IMR-90 (cell line): ENCODE results near the gene NELFE. TPM values are rescaled to one million over a fixed set of nuclear protein-coding genes. Genes with fewer than 3 reads are reported as not detected.
A peak's percentile ranks its signal among the peaks of the same experiment; 100 is the strongest.

Experiments
- ATAC-seq: fragments of 200-7000 bp; cut with Tn5 transposase; 2 replicates; pipeline ENCODE4 v1.9.1; 2020; ENCODE audit warnings: low read depth, mild to moderate bottlenecking, moderate library complexity
- BruUV-seq: library from RNA; stranded (reverse); fragments of 400-500 nt; replicated peaks from 2 replicates; lab custom pipeline; 2021; lab: Mats Ljungman, UMichigan
- CTCF ChIA-PET: fragments of 300-600 bp; formaldehyde crosslinking; extraction: SDS; loops from one replicate; lab custom pipeline; 2021; ENCODE audit warnings: antibody characterized with exemption; lab: Yijun Ruan, JAX
- POLR2A ChIA-PET: fragments of 300-600 bp; sonication (Branson Sonifier 250); formaldehyde crosslinking; loops from one replicate; lab custom pipeline; 2022; ENCODE audit warnings: antibody characterized with exemption; ENCODE audit not compliant: unreplicated experiment; lab: Charles Lee
- DNase-seq: peaks from one replicate; pipeline ENCODE4 v3.0.0; 2013
- H2AFZ ChIP-seq: replicated peaks from 2 replicates; pipeline ENCODE3; 2013; ENCODE audit warnings: low read length, mild to moderate bottlenecking; ENCODE audit not compliant: poor library complexity
- H2AK5ac ChIP-seq: 2 replicates; pipeline ENCODE4 v1.6.1; 2013; ENCODE audit warnings: low read depth, low read length, inconsistent platforms
- H2AK9ac ChIP-seq: replicated peaks from 2 replicates; pipeline ENCODE3; 2013; ENCODE audit warnings: mild to moderate bottlenecking, low read depth, low read length, moderate library complexity; ENCODE audit not compliant: poor library complexity
- H2BK120ac ChIP-seq: 2 replicates; pipeline ENCODE4 v1.6.1; 2013; ENCODE audit warnings: low read depth, low read length, inconsistent platforms
- H2BK15ac ChIP-seq: 3 replicates; pipeline ENCODE4 v1.6.1; 2013; ENCODE audit warnings: low read depth, low read length, inconsistent platforms
- H2BK20ac ChIP-seq: 2 replicates; pipeline ENCODE4 v1.6.1; 2013; ENCODE audit warnings: low read depth, mild to moderate bottlenecking, inconsistent platforms, low read length, moderate library complexity
- H2BK5ac ChIP-seq: 2 replicates; pipeline ENCODE4 v1.6.1; 2013; ENCODE audit warnings: mild to moderate bottlenecking, low read depth, low read length, inconsistent platforms; ENCODE audit not compliant: poor library complexity, severe bottlenecking
- H3K14ac ChIP-seq: replicated peaks from 2 replicates; pipeline ENCODE4 v1.6.1; 2013; ENCODE audit warnings: low read depth, low read length, inconsistent platforms
- H3K18ac ChIP-seq: 2 replicates; pipeline ENCODE4 v1.6.1; 2013; ENCODE audit warnings: low read depth, low read length, control low read depth
- H3K23ac ChIP-seq: 2 replicates; pipeline ENCODE4 v1.6.1; 2013; ENCODE audit warnings: low read depth, low read length, inconsistent platforms
- H3K27ac ChIP-seq: 2 replicates; pipeline ENCODE4 v1.5.1; 2013; ENCODE audit warnings: mild to moderate bottlenecking, control low read depth, low read length; ENCODE audit not compliant: insufficient read depth
- H3K27me3 ChIP-seq: 2 replicates; pipeline ENCODE4 v1.6.1; 2013; ENCODE audit warnings: low read length; ENCODE audit not compliant: control insufficient read depth, insufficient read depth
- H3K36me3 ChIP-seq: 2 replicates; pipeline ENCODE4 v1.6.1; 2013; ENCODE audit warnings: low read length, mixed read lengths; ENCODE audit not compliant: control insufficient read depth, insufficient read depth
- H3K4ac ChIP-seq: 2 replicates; pipeline ENCODE4 v1.6.1; 2013; ENCODE audit warnings: low read depth, low read length, inconsistent platforms
- H3K4me1 ChIP-seq: 2 replicates; pipeline ENCODE4 v1.6.1; 2013; ENCODE audit warnings: low read length, mixed read lengths; ENCODE audit not compliant: control insufficient read depth, insufficient read depth
- H3K4me2 ChIP-seq: 2 replicates; pipeline ENCODE4 v1.6.1; 2013; ENCODE audit warnings: low read depth, mild to moderate bottlenecking, control low read depth, low read length, moderate library complexity
- H3K4me3 ChIP-seq: 2 replicates; pipeline ENCODE4 v1.5.1; 2013; ENCODE audit warnings: low read depth, mild to moderate bottlenecking, control low read depth, low read length, moderate library complexity; ENCODE audit not compliant: insufficient read depth
- H3K56ac ChIP-seq: 2 replicates; pipeline ENCODE4 v1.6.1; 2013; ENCODE audit warnings: low read length, inconsistent platforms; ENCODE audit not compliant: insufficient read depth; ENCODE audit errors: extremely low read depth
- H3K79me1 ChIP-seq, 2 experiments: 2 replicates each; pipeline ENCODE4 v1.6.1; 2013; ENCODE audit warnings: low read length in 2 of 2, inconsistent platforms in 1 of 2, low read depth in 1 of 2
- H3K9ac ChIP-seq: 2 replicates; pipeline ENCODE4 v1.6.1; 2013; ENCODE audit warnings: low read depth, low read length, control low read depth
- H3K9me1 ChIP-seq: 2 replicates; pipeline ENCODE4 v1.6.1; 2013; ENCODE audit warnings: low read length, inconsistent platforms; ENCODE audit not compliant: insufficient read depth
- H3K9me3 ChIP-seq: 2 replicates; pipeline ENCODE4 v1.6.1; 2013; ENCODE audit warnings: low read length; ENCODE audit not compliant: control insufficient read depth, insufficient read depth
- H4K20me1 ChIP-seq: 2 replicates; pipeline ENCODE4 v1.6.1; 2013; ENCODE audit warnings: low read length, inconsistent platforms; ENCODE audit not compliant: insufficient read depth
- H4K5ac ChIP-seq: 2 replicates; pipeline ENCODE4 v1.6.1; 2013; ENCODE audit warnings: mild to moderate bottlenecking, low read depth, low read length, control low read depth
- H4K8ac ChIP-seq, 2 experiments: 2 replicates each; pipeline ENCODE4 v1.6.1; 2013; ENCODE audit warnings: low read depth in 2 of 2, low read length in 2 of 2, control low read depth in 1 of 2, inconsistent platforms in 1 of 2
- H4K91ac ChIP-seq: 2 replicates; pipeline ENCODE4 v1.6.1; 2013; ENCODE audit warnings: low read depth, low read length, inconsistent platforms; ENCODE audit not compliant: insufficient read depth
- CHD1 ChIP-seq: IDR thresholded peaks from 2 replicates; pipeline ENCODE4 v1.6.1; 2012; ENCODE audit warnings: low read depth, low read length, improper control_type of control experiment
- MAFK ChIP-seq: IDR thresholded peaks from 2 replicates; pipeline ENCODE4 v1.6.1; 2012; ENCODE audit warnings: low read depth, low read length, improper control_type of control experiment
- WGBS, 2 experiments: methylation state at CpG; one replicate each; pipeline versions ENCODE4 v1.1.5 to v1.1.7; 2013; ENCODE audit warnings: missing lambda C conversion rate in 2 of 2; ENCODE audit not compliant: insufficient read length in 1 of 2; ENCODE audit errors: extremely low coverage in 2 of 2; 5-methylcytosine and 5-hydroxymethylcytosine counted together
- dilution Hi-C: fragments of 300-500 bp; cut with HindIII; formaldehyde crosslinking; loops from one replicate; pipeline ENCODE4 v1.14.3; 2018; ENCODE audit warnings: low sequenced_read_pairs; ENCODE audit not compliant: unreplicated experiment
- in situ Hi-C: fragments of 300-500 bp; cut with MboI; formaldehyde crosslinking; loops from 3 replicates; pipeline ENCODE4 v1.14.3; 2019; ENCODE audit warnings: low sequenced_read_pairs, inconsistent platforms, mixed read lengths
- intact Hi-C: fragments of 100-400 bp; cut with micrococcal nuclease; formaldehyde crosslinking; loops from 2 replicates; pipeline ENCODE4 v1.10.0; 2022
- polyA plus RNA-seq, 3 experiments: library from polyadenylated mRNA; depleted of rRNA; stranded (reverse); fragments of >200 nt; gene quantifications; 2 replicates each; pipeline ENCODE4 v1.2.3, GENCODE V29; 2012; ENCODE audit warnings: low replicate concordance in 1 of 3
- total RNA-seq: library from RNA; depleted of rRNA; stranded (reverse); fragments of >200 nt; gene quantifications from 2 replicates; pipeline ENCODE4 v1.2.3, GENCODE V29; 2012
- TF ChIP-seq, protein P1 (sequence below): fragments of 150-350 bp; IDR thresholded peaks from 2 replicates; pipeline ENCODE4 v1.6.1; 2016; ENCODE audit warnings: low read depth, mild to moderate bottlenecking, low read length, moderate library complexity, borderline replicate concordance

The NELFE gene
- total and polyA plus RNA-seq, 2 of the 4 experiments (the other 2 are of a cell fraction) = 63.6 to 76.0 TPM

DNA sequence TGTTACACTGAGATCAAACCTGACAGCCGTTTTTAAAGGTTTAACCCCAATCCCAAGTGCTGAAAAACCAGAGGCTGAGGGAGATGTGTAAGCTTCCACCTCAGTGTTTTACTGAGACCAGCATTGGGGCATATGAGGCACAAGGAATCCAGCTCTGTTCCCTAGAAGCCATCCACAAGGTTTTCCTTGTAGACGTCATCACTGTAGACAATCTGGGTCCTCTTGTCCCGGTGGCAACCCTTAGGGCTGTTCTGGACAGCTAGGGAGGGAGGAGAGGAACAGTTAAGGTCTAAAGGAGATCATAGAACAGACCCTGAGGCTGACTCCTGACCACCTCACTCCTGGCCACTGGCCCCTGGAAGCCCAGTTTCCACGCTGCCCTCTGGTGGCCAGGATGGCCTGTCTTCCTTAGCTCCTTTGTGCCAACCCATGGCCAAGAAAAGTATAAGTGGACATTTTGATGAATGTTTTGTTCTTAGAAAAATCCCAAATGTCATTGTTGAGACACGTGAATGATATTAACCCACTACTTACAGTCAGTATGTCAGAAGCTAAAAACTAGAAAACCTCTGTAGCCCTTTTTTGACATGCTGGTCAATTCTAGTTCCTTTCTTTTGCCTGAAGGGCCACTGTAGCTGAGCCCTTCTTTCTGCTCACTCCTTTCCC is 6.5 kb downstream of the NELFE start (continued):
- TF ChIP-seq, protein P1, sequence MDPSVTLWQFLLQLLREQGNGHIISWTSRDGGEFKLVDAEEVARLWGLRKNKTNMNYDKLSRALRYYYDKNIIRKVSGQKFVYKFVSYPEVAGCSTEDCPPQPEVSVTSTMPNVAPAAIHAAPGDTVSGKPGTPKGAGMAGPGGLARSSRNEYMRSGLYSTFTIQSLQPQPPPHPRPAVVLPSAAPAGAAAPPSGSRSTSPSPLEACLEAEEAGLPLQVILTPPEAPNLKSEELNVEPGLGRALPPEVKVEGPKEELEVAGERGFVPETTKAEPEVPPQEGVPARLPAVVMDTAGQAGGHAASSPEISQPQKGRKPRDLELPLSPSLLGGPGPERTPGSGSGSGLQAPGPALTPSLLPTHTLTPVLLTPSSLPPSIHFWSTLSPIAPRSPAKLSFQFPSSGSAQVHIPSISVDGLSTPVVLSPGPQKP = no peak

DNA sequence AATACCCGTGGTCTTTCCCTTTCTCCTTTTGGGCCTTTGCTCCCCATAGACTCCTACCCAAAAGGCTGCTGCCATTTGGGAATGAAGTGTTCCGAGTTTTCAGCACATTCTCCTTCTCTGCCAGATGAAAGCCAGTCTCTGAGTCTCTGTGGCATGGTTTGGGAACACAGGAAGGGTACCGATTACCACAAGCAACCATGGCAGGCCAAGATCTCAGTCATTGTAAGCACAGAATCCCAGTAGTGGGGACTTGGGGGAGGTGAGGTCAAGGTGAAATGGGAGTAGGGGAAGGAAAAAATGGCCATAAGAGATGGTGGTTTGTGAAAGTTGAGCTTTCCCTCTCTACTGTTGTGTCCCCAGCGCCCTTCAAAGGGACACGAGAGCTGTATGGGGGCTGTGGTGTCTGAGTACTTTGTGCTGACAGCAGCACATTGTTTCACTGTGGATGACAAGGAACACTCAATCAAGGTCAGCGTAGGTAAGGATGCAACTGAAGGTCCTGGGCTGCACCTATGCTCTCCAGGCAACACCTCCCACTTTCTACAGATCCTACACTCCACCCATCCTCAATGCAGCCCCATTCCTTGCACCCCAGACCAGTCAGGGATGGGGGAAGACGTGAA is 8.7 kb downstream of the NELFE start:
- Histone ChIP-seq H4K91ac (no peak overlapping the region), H2BK120ac (no peak overlapping the region)
- intact Hi-C loops = loop anchor here (5.0 kb wide), 2 partner anchors 118 to 403 kb away; partner anchors contain the start of genes ATP6V1G2 and NFKBIL1

More for the DNA sequence above, 8.7 kb downstream of the NELFE start:
- ATAC-seq = no peak
- POLR2A ChIA-PET = no interaction called here
- BruUV-seq = no TSS peak
- dilution Hi-C loops (no loop called here), in situ Hi-C loops (loop anchor here (5.0 to 10.0 kb wide), 2 partner anchors 38 to 265 kb away; partner anchors contain the start of gene LY6G5C)
- Histone ChIP-seq H3K4me2 (no peak overlapping the region), H4K5ac (no peak overlapping the region), H3K23ac (no peak overlapping the region), H2BK5ac (no peak overlapping the region), H3K9me1 (peaks cover 12% of the 10 kb centered on the region), H3K9ac (no peak overlapping the region), H3K14ac (no peak overlapping the region), H4K20me1 (0 out of 2 replicates have a peak, but pooled peaks cover 5% of the 10 kb centered on the region), H2BK15ac (no peak overlapping the region), H3K4ac (no peak overlapping the region), H3K4me1 (peaks cover 18% of the 10 kb centered on the region), H2AK5ac (no peak overlapping the region), H3K4me3 (no peak overlapping the region), H2AFZ (no peak overlapping the region), H3K27ac (no peak overlapping the region), H4K8ac (no peak overlapping the region), H3K27me3 (no peaks in the 10 kb centered on the region), H3K79me1 (no peaks in the 10 kb centered on the region; a peak in 1 of 4 replicates), H2BK20ac (no peak overlapping the region), H3K56ac (no peak overlapping the region), H3K18ac (no peak overlapping the region), H2AK9ac (no peak overlapping the region), H3K36me3 (peaks cover 36% of the 10 kb centered on the region), H3K9me3 (no peaks in the 10 kb centered on the region)
- no peak for DNase-seq
- CTCF ChIA-PET = interaction anchor here (0.6 kb wide), 1 partner anchor 149 kb away, joined by 4 read pairs; no protein-coding TSS in a partner anchor
- WGBS, 2 experiments = no CpG with 5 or more reads among the region's 7 CpGs
- TF ChIP-seq CHD1 (no peak), MAFK (peak; percentile 62; the same call in 1 of the 2 replicates)
